Measurements from ENCODE around the gene TRIP12.

DNA sequence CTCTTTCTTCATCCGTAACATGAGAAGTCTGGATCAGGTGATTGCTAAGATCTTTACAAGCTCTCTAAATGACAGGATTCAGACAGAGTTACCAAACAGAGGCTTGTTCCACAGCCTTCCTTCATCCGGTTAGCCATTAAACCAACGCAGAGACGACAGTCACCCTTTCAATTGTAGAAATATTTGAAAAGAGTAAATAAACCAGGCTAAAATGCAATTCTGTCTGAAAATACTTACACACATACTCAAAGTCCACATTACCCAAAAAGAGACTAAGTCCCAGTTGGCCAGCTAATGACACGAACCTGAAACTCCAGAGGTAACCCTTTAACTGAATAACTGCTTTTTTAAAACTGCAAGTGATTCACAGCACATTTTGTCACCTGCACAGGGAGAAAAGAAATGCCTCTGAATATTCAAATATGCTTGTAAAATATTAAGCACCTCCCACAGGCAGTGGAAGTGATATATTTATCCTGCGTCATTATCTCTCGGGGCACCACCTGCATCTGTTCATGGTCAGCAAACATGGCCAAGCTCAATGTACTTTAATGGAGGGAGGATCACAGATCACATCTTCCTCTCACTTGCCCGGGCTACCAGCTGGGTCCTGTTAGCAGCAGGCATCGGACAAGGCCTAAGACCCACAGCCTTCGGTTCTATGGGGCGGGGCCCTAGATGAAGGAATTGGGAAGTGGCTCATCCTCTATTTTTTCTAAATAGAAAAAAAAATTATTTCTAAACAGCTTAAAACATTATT is 168.7 kb downstream of the TRIP12 start:
- TF ChIP-seq, protein P1, sequence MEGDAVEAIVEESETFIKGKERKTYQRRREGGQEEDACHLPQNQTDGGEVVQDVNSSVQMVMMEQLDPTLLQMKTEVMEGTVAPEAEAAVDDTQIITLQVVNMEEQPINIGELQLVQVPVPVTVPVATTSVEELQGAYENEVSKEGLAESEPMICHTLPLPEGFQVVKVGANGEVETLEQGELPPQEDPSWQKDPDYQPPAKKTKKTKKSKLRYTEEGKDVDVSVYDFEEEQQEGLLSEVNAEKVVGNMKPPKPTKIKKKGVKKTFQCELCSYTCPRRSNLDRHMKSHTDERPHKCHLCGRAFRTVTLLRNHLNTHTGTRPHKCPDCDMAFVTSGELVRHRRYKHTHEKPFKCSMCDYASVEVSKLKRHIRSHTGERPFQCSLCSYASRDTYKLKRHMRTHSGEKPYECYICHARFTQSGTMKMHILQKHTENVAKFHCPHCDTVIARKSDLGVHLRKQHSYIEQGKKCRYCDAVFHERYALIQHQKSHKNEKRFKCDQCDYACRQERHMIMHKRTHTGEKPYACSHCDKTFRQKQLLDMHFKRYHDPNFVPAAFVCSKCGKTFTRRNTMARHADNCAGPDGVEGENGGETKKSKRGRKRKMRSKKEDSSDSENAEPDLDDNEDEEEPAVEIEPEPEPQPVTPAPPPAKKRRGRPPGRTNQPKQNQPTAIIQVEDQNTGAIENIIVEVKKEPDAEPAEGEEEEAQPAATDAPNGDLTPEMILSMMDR (IDR thresholded peaks at IDR 0.05; ENCODE audit: low read depth, low read length, poor library complexity, severe bottlenecking): no peak
- TF ChIP-seq EZH2phosphoT487 (IDR thresholded peaks at IDR 0.05; ENCODE audit: borderline replicate concordance, low read length): no peak
